Colonic mucosa (tissue), 4 donors: Measurements from ENCODE around the gene MCM8. TPM values are rescaled to one million over a fixed set of nuclear protein-coding genes. Genes with fewer than 3 reads are reported as not detected.
"Not testable (repeated sequence)": the region's sequence is repeated elsewhere in the genome, so short reads cannot be mapped to it uniquely, and the experiment has no call there.

ENCODE experiments used
- DNase-seq: peaks from one replicate; pipeline ENCODE4 v3.0.0-alpha.2; 2020
- H3K27ac ChIP-seq: fragments of 200-600 bp; one replicate; pipeline ENCODE4 v1.8.0; 2021
- H3K27me3 ChIP-seq: fragments of 200-600 bp; one replicate; pipeline ENCODE4 v1.8.0; 2021
- H3K36me3 ChIP-seq: fragments of 200-600 bp; one replicate; pipeline ENCODE4 v1.8.0; 2021
- H3K4me1 ChIP-seq: fragments of 200-600 bp; one replicate; pipeline ENCODE4 v1.8.0; 2021; ENCODE audit warnings: mild to moderate bottlenecking
- H3K4me3 ChIP-seq: fragments of 200-600 bp; one replicate; pipeline ENCODE4 v1.8.0; 2021
- H3K9ac ChIP-seq, 2 donors: one replicate each; pipeline ENCODE4 v1.7.0; 2013; ENCODE audit warnings: control low read depth in 2 of 2, low read depth in 2 of 2, low read length in 2 of 2
- H3K9me3 ChIP-seq: fragments of 200-600 bp; one replicate; pipeline ENCODE4 v1.8.0; 2021
- CTCF ChIP-seq: fragments of 200-600 bp; IDR thresholded peaks from one replicate; pipeline ENCODE4 v1.8.0; 2022; ENCODE audit warnings: antibody characterized with exemption, mild to moderate bottlenecking
- intact Hi-C: fragments of 100-400 bp; cut with DNase I; formaldehyde crosslinking; loops from one replicate; pipeline ENCODE4 v1.14.1; 2022
- total RNA-seq, 2 donors: library from RNA; stranded (reverse); fragmentation: NEBNext Ultra II Directional in 1 of 2; extraction: Animal tissue kit (Norgen Biotek cat#: 25700) in 1 of 2; gene quantifications; one replicate each; pipeline ENCODE4 v1.2.1, GENCODE V29; 2021
- donor health status: healthy.
- donor health status: DM: no; HTN: no; CAD: no.
- donor health status: DM: no; HTN: no; CAD: no.

MCM8 gene
- total RNA-seq, 2 donors from 2014 or later, result 5.7 to 18.2 TPM

- TF ChIP-seq CTCF, result no peak
- Histone ChIP-seq H3K36me3 (peaks cover 9% of the 10 kb centered on the region), H3K4me3 (no peak overlapping the region), H3K27me3 (no peaks in the 10 kb centered on the region), H3K27ac (no peak overlapping the region), H3K9ac (no peak overlapping the region), H3K4me1 (no peaks in the 10 kb centered on the region), H3K9me3 (no peaks in the 10 kb centered on the region)
- no peak for DNase-seq
- intact Hi-C loops, result no loop called here
These were observed 74.3 kb downstream of the MCM8 start for GRCh38 chr20:6024768-6025167.

- intact Hi-C loops, result no loop called here
- Histone ChIP-seq H3K36me3 (peaks cover 9% of the 10 kb centered on the region), H3K9ac (no peak overlapping the region), H3K4me1 (no peaks in the 10 kb centered on the region), H3K27ac (no peak overlapping the region), H3K9me3 (no peaks in the 10 kb centered on the region), H3K4me3 (no peak overlapping the region), H3K27me3 (no peaks in the 10 kb centered on the region)
- DNase-seq, result no peak
- TF ChIP-seq CTCF, result no peak
These were observed 75.6 kb downstream of the MCM8 start for GRCh38 chr20:6026051-6026450.

- Histone ChIP-seq H3K36me3 (peaks cover 9% of the 10 kb centered on the region), H3K27me3 (no peaks in the 10 kb centered on the region), H3K4me1 (no peaks in the 10 kb centered on the region), H3K9me3 (no peaks in the 10 kb centered on the region), H3K9ac (no peak overlapping the region), H3K27ac (no peak overlapping the region), H3K4me3 (no peak overlapping the region)
- no peak for TF ChIP-seq CTCF
- no peak for DNase-seq
- intact Hi-C loops, result no loop called here
These were observed 78.4 kb downstream of the MCM8 start for GRCh38 chr20:6028818-6029217.

- Histone ChIP-seq H3K27me3 (no peaks in the 10 kb centered on the region), H3K4me1 (no peaks in the 10 kb centered on the region), H3K9ac (no peak overlapping the region), H3K36me3 (peaks cover 5% of the 10 kb centered on the region), H3K9me3 (no peaks in the 10 kb centered on the region), H3K4me3 (no peak overlapping the region), H3K27ac (no peak overlapping the region)
- TF ChIP-seq CTCF, result no peak
- intact Hi-C loops, result no loop called here
- no peak for DNase-seq
These were observed 79.1 kb downstream of the MCM8 start for GRCh38 chr20:6029538-6029937.

GRCh38 chr20:6030453-6031080 is 80.1 kb downstream of the MCM8 start:
- no peak for TF ChIP-seq CTCF
- no peaks in the 10 kb centered on the region for H3K9me3 ChIP-seq
- H3K4me1 ChIP-seq, result no peaks in the 10 kb centered on the region
- intact Hi-C loops, result no loop called here
- H3K4me3 ChIP-seq, result no peak overlapping the region
- H3K36me3 ChIP-seq, result no peaks in the 10 kb centered on the region
- no peak overlapping the region for H3K27ac ChIP-seq
- H3K27me3 ChIP-seq, result no peaks in the 10 kb centered on the region
- no peak overlapping the region for H3K9ac ChIP-seq
- no peak for DNase-seq

- intact Hi-C loops, H3K9me3 ChIP-seq, H3K4me3 ChIP-seq, H3K9ac ChIP-seq, H3K27ac ChIP-seq, H3K27me3 ChIP-seq, H3K4me1 ChIP-seq, H3K36me3 ChIP-seq, DNase-seq: not testable (repeated sequence)
These were observed 82.5 kb downstream of the MCM8 start for GRCh38 chr20:6032907-6033306.
